Activated CD4-positive, CD25-positive, alpha-beta regulatory T cell treated with anti-CD3 and anti-CD28 coated beads, Interleukin-2, amount 50 U/mL, for 24 hours (primary cell): ENCODE data around the gene ARHGAP10.
"Not testable (repeated sequence)": the region's sequence is repeated elsewhere in the genome, so short reads cannot be mapped to it uniquely, and the experiment has no call there.

Experiments used
- ATAC-seq, 2 donors: fragments of 150-1000 bp; cut with Tn5 transposase; one replicate each; pipeline ENCODE4 v1.10.0; 2021; ENCODE audit warnings: mild to moderate bottlenecking in 1 of 2, moderate library complexity in 1 of 2

The ARHGAP10 gene

DNA sequence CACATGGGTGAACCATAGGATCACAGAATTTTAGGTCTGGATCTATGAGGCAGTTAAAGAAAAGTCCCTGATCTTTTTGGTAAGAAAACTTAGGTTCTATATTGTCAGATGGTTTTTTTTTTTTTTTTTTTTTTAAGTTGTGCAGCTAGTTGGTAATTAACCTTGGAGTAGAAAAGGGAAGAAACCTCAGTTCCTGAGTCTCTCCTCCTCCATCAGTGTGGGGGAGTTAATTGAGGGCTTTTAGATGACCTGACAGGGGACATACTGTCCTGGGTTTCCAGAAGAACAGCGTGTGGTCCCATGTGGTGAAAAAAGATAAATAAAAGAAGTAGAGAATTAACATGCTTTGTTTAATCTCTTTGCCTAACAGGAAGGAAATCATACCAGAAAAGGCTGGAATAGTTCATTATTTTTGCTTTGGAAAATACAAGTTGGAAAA, 123.7 kb downstream of the ARHGAP10 start:
- ATAC-seq = no peak

DNA sequence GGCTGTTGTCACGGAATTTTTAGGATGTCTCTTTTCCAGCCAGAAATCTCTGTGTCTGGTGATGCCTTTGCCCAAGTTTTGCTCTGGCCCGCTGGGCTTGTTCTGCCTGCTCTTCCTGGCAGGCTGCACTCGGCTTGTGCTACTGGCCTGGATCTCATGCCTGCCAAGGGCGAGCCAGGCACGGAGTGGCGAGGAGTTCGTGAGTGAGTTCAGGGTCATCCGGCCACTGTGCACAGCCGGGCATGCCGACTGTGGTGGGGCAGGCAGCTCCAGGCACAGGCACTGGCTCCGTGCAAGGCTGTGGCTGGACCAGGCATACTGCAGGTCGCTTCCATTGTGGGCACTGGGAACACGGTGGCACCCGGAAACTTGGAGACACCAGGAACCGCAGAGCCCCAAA, 129.1 kb downstream of the ARHGAP10 start:
- ATAC-seq = no peak

DNA sequence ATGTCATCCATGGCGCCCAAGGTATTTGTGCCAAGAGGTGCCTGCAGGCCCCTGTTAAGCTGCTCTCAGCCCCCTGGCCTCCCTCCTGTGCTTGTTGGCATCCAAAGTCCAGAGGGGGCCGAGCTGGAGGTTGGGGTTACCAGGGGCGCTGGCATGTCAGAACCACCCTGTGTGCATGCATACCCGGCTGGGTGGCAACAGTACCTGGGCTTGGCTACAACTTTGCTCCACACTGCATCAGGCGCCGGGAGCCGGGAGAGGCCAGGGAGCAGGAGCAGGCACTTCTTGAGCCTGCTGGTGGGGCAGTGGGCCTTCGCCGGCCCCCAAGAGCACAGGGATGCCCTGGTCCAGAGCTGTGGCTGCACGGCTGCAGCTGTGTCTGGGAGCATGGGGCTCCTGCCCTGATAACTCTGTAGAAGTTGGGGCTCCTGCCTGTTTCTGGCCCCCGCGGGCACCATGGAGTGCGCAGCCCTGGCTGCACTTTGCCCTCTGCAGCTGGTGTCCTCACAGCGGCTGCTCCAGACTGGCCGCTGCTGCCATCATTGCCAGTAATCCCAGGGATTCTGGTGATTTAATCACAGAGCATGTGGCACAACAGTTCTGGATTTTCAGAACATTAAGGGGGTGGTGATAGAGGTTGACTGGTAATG, 130.3 kb downstream of the ARHGAP10 start:
- ATAC-seq = no peak

DNA sequence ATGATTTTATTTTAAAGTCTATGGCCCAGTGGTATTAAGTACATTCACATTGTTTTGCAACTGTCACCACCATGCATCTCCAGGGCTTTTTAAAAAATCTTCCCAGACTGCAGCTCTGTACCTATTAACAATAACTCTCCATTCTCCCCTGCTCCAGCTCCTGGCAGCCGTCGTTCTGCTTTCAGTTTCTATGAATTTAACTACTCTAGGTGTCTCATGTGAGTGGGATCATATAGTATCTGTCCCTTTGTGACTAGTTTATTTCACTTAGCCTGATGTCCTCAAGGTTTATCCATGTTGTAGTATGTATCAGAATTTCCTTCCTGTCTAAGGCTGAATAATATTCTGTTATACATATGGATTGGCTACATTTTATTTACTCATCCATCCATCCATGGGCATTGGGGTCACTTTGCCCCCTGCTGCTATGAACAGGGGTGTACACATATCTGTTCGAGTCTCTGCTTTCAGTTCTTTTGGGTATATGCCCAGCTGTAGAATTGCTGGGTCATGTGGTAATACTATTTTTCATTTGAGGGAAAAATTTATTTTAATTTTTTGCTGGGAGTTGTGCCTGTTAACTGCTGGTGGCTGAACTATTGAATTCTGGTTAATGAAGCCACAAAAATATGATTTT, 131.3 kb downstream of the ARHGAP10 start:
- no peak for ATAC-seq

DNA sequence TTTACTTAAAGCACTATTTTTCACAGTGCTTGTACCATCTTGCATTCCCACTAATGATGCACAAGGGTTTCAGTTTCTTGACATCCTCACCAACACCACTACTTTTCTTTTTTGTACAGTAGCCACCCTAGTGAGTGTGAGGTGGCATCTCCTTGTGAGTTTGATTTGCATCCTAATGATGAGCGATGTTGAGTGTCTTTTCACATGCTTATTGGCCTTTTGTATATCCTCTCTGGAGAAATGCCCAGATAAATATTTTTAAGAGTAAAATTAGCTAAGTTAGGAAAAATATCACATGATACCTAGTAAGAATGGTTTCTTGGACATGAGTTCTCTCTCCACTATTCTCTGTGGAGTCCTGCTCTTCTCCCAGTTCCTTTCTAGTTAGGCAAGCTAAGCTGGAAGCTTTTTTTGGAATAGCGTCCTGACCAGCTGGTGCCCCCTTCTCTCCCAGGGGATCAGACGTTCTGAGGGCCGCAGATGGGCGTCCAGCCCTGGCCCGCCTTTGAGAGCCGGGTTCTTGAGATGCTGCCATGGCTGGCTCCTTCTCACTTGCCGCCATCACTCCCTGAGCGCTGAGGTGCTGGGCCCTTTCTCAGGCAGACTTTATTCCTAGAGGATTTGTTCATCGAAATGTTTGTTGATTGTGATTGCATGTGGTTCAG, 132.1 kb downstream of the ARHGAP10 start:
- ATAC-seq = no peak

DNA sequence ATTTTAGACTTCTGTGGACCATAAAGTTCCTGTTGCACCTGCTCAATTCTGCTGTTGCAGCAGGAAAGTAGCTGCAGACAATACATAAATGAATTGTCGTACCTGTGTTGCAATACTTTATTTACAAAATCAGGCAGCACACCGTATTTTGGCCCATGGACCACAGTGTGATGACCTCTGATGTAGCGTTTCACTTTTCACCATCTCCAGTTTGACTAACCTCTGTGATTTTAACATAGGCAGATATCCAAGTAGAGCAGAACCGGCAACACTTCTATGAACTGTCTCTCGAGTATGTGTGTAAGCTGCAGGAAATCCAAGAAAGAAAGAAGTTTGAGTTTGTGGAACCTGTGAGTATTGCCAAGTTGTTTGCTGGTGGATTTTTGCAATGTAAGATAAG, 132.7 kb downstream of the ARHGAP10 start:
- ATAC-seq = no peak

DNA sequence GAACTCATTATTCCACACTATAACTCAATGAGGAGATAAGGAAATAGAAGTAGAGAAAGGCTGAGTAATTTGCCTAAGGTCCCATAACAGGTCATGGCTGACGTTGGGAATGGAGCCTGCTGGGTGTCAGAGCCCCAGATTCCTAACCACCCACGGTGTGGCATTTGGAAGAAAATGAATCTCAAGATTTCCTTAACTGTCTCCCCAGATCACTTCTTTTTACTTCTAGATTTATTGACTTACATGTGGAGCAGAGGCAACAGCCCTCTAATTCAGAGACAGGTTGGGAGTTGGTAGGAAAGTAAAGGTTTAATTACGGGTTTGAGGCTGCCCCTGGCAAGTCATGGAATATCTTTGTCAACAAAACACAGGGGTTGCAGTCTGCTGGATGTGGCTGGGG, 134.0 kb downstream of the ARHGAP10 start:
- ATAC-seq = no peak

DNA sequence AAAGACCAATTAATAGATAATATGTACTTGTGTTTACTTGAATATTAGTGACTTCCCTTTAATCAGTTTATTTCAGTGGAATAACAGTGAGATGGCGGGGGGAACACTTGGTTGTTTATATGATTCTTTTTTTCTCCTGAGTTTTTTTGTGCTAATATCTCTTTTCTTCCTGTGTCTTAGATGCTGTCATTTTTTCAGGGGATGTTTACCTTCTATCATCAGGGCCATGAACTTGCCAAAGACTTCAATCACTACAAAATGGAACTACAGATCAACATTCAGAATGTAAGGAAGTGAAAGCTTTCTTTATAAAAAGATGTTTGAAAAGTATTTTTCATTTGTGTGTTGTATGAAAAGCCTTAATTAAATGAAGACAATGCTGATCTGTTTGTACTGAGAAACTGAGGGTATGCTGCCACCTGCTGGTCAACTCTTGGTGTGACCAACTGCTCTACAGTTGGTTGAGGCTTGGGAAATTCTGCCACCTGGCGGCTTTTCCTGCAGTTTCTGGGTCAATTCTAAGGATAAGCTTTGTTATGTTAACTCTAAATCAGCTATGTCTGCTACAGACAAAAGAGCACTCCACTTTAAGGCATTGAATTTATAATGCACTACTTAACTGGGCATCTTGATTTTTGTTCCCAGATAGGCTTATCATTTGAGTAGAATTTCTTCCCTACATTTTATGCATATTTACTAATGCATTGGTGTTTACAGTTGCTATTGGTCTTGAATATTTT, 134.8 kb downstream of the ARHGAP10 start:
- peak; percentile 96 to 97 for ATAC-seq

DNA sequence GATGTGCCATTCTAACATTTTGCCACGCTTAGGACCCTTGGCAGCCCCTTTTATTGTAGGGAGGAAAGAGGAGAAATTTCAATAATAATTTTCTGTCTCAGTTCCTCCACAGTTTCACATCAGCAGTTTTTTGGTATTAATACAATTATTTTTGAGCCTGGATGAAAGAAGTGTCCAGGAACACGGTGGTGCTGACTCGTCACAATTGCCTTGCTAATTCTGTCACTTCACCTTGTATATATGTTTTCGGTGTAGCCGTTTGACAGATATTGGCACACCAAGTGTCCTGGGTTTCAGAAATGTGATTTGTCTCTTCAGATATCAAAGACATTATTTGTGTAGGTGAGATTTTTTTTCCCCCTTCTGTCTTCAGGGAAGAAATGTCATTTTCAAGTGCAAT, 142.2 kb downstream of the ARHGAP10 start:
- ATAC-seq = no peak

DNA sequence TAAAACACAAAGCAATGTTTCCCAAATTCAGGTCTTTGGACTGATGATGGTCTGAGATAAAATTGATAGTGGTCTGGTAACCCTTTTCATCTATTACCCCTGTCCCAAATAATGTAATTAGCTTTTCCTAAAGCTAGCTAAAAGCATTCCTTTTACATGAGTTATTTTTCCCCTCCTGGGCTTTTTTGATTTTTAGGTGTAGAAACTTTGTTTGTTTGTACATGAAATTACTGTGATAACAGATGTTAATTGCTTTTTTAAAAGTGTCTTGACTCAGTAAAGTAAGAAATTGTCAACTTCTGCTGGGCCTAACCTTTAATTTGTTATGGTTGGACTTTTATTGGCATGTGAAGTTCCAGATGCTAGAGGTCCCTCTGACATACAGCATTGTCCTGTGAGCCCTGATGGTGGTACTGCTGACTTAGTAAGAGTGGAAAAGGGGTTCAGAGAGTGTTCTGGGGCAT, 145.5 kb downstream of the ARHGAP10 start:
- ATAC-seq = no peak

DNA sequence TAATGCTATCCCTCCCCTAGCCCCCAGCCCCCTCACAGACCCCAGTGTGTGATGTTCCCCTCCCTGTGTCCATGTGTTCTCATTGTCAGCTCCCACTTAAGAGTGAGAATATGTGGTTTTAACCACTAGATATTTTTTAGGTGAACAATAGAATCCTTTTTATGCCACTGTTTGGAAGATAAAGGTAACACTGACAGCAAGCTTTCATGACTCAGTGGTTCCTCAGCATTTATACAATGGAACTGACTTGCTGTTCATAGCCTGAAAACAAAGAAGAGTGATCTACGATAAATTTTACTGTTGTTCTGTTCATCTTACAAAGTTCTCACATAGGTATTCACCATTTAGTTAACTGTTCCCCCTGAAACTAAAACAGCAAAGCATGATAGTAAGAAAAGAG, 147.8 kb downstream of the ARHGAP10 start:
- no peak for ATAC-seq

DNA sequence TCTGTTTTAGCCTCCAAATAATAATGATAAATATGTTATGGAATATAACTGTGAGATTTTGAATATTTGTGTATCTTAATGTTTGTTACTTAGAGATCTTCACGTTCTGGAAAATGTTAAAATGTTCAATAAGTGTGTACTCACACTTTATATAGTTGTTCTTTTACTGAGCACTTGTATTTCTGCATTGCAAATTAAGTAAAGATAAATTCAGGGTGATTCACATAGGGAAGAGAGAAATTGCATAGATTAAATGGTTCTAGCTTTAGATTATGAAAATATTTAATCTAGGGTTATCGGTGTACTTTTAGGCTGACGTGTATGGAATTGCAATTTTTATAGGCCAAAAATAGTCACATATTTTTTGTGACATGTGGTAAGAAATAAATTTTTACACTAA, 148.6 kb downstream of the ARHGAP10 start:
- no peak for ATAC-seq

DNA sequence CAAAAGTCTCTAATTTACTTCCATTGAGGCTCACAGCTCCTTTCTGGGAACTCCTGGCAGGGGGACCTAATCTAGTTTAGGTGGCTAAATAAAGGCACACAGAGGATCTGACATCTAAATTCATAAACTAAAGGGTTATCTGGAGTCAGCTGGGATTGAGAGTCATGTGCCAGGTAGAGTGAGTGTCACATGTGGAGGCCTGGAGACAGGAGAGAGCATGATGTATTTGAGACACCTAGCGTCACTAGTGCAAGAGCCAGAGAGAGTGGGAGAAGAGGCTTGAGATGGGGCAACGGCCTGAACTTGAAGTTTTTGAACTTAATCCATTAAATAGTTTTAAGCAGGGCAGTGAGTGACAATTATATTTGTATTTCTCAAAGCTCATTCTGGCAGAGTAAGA, 152.6 kb downstream of the ARHGAP10 start:
- no peak for ATAC-seq

DNA sequence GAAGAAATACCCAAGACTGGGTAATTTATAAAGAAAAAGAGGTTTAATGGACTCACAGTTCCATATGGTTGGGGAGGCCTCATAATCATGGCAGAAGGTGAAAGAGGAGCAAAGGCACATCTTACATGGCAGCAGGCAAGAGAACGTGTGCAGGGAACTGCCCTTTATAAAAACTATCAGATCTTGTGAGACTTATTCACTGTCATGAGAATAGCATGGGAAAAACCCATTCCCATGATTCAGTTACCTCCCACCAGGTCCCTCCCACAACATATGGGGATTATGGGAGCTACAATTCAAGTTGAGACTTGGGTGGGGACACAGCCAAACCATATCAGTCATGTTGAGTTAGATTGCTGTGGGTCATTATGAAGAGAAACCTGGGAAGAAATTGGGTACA, 153.3 kb downstream of the ARHGAP10 start:
- ATAC-seq = not testable (repeated sequence)

DNA sequence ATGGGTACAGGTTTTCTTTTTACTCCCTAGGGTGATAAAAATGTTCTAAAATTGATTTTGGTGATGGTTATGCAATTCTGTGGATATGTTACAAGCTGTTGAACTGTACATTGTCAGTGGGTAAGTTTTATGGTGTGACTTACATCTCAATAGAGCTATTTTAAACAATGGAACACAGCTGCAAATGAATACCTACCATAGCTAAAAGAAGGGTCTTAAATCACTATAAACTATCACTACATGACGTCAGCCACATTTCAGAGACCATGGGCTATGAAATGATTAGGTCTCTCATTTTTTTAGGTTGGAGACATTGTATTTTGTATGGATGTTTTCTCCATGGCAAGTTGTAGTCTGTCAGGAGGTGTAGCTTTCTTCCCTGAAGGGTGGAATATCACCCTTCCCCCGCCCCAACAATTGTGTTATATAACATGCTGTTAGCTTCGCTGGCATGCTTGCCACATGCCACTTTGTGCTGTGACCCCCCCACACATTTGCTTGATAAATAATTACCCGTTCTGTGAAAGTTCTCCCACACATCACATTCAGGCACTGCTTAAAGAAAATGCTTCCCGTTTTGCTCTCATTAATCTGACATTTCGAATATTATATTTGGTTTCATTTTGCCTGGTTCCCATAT, 159.7 kb downstream of the ARHGAP10 start:
- no peak for ATAC-seq

DNA sequence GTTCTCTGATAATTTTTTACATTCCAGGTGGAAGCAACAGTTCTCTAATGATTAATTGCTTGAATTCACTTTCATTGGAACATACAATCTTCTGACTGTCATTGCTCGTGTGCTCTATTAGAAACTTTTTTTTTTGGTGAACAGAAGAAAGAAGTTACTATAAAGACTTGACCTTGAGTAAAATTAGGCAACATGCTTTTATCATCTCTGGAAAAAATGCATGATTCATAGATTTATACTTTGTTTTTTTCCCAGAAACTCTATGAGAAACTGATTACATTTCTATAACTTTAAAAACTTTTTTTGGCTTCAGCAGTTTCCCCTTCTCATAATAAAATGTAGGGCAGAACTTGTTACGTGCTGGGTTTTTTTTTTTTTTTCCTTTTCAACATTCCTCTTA, 167.6 kb downstream of the ARHGAP10 start:
- ATAC-seq = no peak

DNA sequence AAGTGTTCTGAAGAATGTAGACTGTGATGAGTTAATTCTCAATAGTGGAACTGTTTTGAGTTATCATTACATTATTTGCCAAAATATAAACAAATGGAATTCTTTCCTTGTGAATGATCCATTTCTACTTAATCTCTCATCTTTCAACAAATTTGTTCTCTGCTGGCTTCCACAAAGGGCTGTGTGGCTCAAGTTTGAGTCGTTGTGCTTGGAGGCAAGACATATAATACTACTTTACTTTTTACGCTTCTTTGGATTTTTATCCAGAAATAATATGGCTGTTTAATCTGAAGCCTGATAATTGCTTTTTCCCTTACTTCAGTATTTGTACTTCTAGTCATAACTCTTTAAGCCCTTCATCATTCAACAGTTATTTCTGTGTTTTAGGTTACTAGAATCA, 169.5 kb downstream of the ARHGAP10 start:
- no peak for ATAC-seq

DNA sequence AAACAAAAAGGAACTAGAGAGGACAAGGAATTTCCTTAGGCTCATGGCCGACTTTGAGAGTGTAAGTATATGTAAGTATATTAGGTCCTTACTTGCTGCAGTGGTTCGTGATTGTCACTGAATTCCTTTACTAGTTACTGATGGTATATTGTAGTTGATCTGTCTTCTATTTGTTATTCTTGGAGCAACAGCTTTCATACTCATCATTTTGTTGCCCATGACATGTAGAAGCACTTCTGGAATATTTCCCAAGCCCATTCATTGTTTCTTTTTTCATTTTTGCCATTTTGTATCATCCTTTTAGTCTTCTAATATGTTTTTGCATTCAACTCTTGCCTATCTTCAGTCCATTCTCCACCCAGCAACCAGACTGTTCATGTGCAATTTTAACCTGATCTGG, 170.0 kb downstream of the ARHGAP10 start:
- no peak for ATAC-seq

DNA sequence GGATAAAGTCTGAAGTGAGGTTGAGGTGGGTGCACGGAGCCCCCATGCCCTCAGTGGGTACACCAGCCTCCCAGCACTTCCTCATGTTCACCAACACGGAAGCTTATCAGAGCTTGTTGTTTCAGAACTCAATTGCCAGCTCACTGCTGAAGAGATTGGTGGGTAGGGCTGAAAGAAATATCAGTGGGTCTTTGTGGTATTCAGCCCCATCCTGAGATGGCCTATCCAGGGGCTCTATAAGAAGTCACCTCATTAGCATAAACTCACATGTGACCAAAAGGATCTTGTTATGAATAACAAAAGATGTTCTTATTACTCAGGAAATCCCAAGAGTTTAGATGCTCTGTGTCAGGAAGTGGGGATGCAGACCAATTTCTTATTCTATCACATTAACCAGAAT, 177.3 kb downstream of the ARHGAP10 start:
- no peak for ATAC-seq

DNA sequence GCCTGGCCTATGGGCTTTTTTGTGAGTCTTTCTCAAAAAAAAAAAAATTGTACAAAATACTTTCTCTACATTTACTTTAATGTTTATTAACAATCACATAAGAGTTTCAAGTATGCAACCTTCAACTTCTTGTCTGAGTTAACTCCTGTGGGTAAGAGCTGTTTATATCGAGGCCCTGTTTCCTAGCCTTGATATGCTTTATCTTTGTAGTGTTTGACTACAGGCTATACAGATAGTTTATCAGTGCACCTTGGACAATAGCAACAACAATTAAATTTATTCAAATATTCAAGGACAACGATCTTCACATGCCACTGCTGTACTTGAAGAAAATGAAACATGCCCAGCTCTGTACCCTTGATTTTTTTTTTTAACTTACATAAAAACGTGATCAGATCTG, 178.4 kb downstream of the ARHGAP10 start:
- no peak for ATAC-seq

DNA sequence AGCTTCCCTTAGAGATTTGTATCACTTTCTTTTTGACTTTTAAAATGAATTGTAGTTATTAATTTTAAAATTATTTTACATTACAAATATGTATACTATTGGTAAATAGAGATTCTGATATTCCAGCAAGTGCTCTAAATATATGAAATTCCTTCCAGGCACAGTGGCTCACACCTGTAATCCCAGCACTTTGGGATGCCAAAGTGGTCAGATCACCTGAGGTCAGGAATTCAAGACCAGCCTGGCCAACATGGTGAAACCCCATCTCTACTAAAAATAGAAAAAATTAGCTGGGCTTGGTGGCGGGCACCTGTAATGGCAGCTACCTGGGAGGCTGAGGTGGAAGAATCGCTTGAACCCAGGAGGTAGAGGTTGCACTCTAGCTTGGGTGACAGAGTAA, 180.2 kb downstream of the ARHGAP10 start:
- not testable (repeated sequence) for ATAC-seq

DNA sequence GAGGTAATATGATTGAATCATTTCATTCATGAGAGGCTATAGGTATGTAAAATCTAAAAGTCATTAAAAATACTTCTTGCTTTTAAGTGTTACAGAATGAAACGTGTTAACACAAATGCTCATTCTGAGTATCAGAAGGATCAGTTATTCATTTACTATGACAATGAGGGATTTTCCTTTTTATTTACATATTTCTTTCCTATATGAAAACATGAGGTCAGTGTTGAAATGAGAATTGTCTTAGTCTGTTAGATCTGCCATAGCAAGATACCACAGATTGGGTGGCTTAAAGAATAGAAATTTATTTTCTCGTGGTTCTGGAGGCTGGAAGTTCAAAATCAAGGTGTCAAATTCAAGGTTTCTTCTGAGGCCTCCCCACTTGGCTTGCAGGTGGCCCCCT, 181.2 kb downstream of the ARHGAP10 start:
- no peak for ATAC-seq

DNA sequence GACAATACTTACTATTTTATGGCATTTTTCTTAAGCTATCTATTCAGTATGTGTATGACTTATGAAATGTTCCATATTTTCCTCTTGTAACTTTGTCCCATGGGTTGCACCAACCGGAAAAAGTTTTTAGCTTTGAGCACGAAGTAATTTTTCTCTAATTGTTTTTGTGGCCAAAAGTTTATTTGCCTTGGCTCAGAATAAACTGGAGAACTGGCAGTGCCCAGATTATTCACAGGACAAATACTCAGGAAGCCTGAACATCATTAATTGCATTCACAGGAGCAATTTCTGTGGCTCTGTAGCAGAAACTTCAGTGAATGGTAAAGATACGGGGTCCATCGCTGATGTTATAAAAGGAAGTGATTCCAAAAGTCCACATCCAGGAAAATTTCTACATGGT, 184.5 kb downstream of the ARHGAP10 start:
- no peak for ATAC-seq
